CD4-positive, alpha-beta T cell (primary cell): ENCODE data around the gene RERE. TPM values are rescaled to one million over a fixed set of nuclear protein-coding genes. Genes with fewer than 3 reads are reported as not detected.

Experiments used
- ATAC-seq: fragments of 200-7000 bp; cut with Tn5 transposase; one replicate; pipeline ENCODE4 v1.10.0; 2022; ENCODE audit warnings: mild to moderate bottlenecking; ENCODE audit not compliant: poor library complexity
- CTCF ChIA-PET: fragments of 350-600 bp; sonication (Branson Sonifier 250); formaldehyde crosslinking; loops from one replicate; lab custom pipeline; 2021; ENCODE audit warnings: antibody characterized with exemption, inconsistent platforms; lab: Charles Lee
- POLR2A ChIA-PET: fragments of 350-600 bp; sonication (Branson Sonifier 250); formaldehyde crosslinking; loops from one replicate; lab custom pipeline; 2021; ENCODE audit warnings: antibody characterized with exemption, inconsistent platforms; lab: Charles Lee
- DNase-seq, 14 experiments: peaks; one replicate each; pipeline ENCODE4 v3.0.0-alpha.2; 2013 to 2020; ENCODE audit warnings: mixed read lengths in 2 of 14
- H3K27ac ChIP-seq, 2 donors: one replicate each; pipeline versions ENCODE4 v1.5.1 to v1.7.0; 2013; ENCODE audit warnings: low read length in 2 of 2, low read depth in 1 of 2, mild to moderate bottlenecking in 1 of 2
- H3K27me3 ChIP-seq, 2 experiments: 1 replicate in 1 of 2; 2 replicates in 1 of 2; pipeline versions ENCODE4 v1.6.1 to v1.7.0; 2013; ENCODE audit warnings: low read length in 2 of 2, control low read depth in 1 of 2, mild to moderate bottlenecking in 1 of 2, moderate library complexity in 1 of 2; ENCODE audit not compliant: insufficient read depth in 2 of 2, control insufficient read depth in 1 of 2
- H3K36me3 ChIP-seq: one replicate; pipeline ENCODE4 v1.6.1; 2013; ENCODE audit warnings: low read length, control low read depth; ENCODE audit not compliant: insufficient read depth
- H3K4me1 ChIP-seq: one replicate; pipeline ENCODE4 v1.6.1; 2013; ENCODE audit warnings: low read length, control low read depth; ENCODE audit not compliant: insufficient read depth
- H3K4me3 ChIP-seq: one replicate; pipeline ENCODE4 v1.5.1; 2013; ENCODE audit warnings: mild to moderate bottlenecking, low read length, moderate library complexity
- H3K9me3 ChIP-seq, 2 experiments: 1 replicate in 1 of 2; 2 replicates in 1 of 2; pipeline versions ENCODE4 v1.6.1 to v1.7.0; 2013; ENCODE audit warnings: low read length in 2 of 2, mild to moderate bottlenecking in 2 of 2, control low read depth in 1 of 2, moderate library complexity in 1 of 2; ENCODE audit not compliant: control insufficient read depth in 1 of 2, insufficient read depth in 1 of 2
- H3K27ac Mint-ChIP-seq: one replicate; pipeline ENCODE4 v1.8.0; 2020; ENCODE audit warnings: mixed read lengths
- H3K27me3 Mint-ChIP-seq: one replicate; pipeline ENCODE4 v1.8.0; 2021; ENCODE audit warnings: mixed read lengths
- H3K36me3 Mint-ChIP-seq: one replicate; pipeline ENCODE4 v1.8.0; 2021; ENCODE audit warnings: low read depth, mixed read lengths
- H3K4me1 Mint-ChIP-seq: one replicate; pipeline ENCODE4 v1.8.0; 2021; ENCODE audit warnings: low read depth, mixed read lengths
- H3K4me3 Mint-ChIP-seq: one replicate; pipeline ENCODE4 v1.8.0; 2020; ENCODE audit warnings: mild to moderate bottlenecking, mixed read lengths
- H3K9me3 Mint-ChIP-seq: one replicate; pipeline ENCODE4 v1.8.0; 2020; ENCODE audit warnings: mixed read lengths
- intact Hi-C, 2 experiments: fragments of 100-400 bp; cut with DNase I in 1 of 2; cut with micrococcal nuclease in 1 of 2; formaldehyde crosslinking; loops; one replicate each; pipeline versions ENCODE4 v1.15.1 to v1.9.0; 2023 to 2025; cut with DNase I, micrococcal nuclease
- total RNA-seq, 174 experiments: library from RNA in 2 of 174; stranded (reverse) in 2 of 174; gene quantifications; one replicate each; pipeline ENCODE4 v1.2.3 and lab custom pipeline; 2021 to 2026
- TF ChIP-seq, protein P1 (sequence below): fragments of 200-600 bp; IDR thresholded peaks from one replicate; pipeline ENCODE4 v1.8.0; 2022; ENCODE audit warnings: antibody characterized with exemption, mild to moderate bottlenecking

The RERE gene
- total RNA-seq, 2 experiments from 2014 or later = 78.4 to 84.0 TPM

DNA sequence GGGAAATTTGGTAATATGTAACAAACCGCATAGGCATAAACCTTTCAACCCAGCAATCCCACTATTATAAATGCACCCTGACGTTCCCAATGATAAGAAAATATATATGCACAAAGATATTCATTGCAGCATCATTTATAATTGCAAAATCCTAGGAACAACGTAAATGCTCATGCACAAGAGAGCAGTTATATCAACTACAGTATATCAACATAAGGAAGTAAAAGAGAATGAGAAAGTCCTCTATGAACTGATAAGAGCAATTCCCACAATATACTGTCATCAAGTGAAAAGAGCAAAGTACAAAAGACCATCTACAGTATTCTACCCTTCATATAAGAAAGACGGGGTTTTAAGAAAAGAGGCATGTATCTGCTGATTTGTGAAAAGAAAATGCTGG, 269.6 kb downstream of the RERE start:
- ChIA-PET POLR2A (no interaction called here), CTCF (no interaction called here)
- ATAC-seq (no peak), DNase-seq (no peak)
- Mint-ChIP-seq H3K27ac (no peak overlapping the region), H3K9me3 (no peaks in the 10 kb centered on the region), H3K4me3 (no peak overlapping the region), H3K36me3 (peaks cover 14% of the 10 kb centered on the region), H3K27me3 (no peaks in the 10 kb centered on the region), H3K4me1 (peaks cover 14% of the 10 kb centered on the region)
- TF ChIP-seq, protein P1, sequence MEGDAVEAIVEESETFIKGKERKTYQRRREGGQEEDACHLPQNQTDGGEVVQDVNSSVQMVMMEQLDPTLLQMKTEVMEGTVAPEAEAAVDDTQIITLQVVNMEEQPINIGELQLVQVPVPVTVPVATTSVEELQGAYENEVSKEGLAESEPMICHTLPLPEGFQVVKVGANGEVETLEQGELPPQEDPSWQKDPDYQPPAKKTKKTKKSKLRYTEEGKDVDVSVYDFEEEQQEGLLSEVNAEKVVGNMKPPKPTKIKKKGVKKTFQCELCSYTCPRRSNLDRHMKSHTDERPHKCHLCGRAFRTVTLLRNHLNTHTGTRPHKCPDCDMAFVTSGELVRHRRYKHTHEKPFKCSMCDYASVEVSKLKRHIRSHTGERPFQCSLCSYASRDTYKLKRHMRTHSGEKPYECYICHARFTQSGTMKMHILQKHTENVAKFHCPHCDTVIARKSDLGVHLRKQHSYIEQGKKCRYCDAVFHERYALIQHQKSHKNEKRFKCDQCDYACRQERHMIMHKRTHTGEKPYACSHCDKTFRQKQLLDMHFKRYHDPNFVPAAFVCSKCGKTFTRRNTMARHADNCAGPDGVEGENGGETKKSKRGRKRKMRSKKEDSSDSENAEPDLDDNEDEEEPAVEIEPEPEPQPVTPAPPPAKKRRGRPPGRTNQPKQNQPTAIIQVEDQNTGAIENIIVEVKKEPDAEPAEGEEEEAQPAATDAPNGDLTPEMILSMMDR = no peak
- Histone ChIP-seq H3K27me3 (no peaks in the 10 kb centered on the region), H3K27ac (no peak overlapping the region), H3K36me3 (no peaks in the 10 kb centered on the region), H3K4me3 (no peak overlapping the region), H3K9me3 (no peaks in the 10 kb centered on the region), H3K4me1 (peaks cover 4% of the 10 kb centered on the region)
- intact Hi-C loops = no loop called here

GRCh38 chr1:8545078-8545477, 272.4 kb downstream of the RERE start:
- Mint-ChIP-seq H3K36me3 (peaks cover 17% of the 10 kb centered on the region), H3K9me3 (no peaks in the 10 kb centered on the region), H3K27me3 (no peaks in the 10 kb centered on the region), H3K4me3 (no peak overlapping the region), H3K27ac (no peak overlapping the region), H3K4me1 (no peaks in the 10 kb centered on the region)
- DNase-seq (peak in 2 of 14 experiments; percentile 24 to 39), ATAC-seq (no peak)
- TF ChIP-seq, protein P1 = no peak
- Histone ChIP-seq H3K36me3 (peaks cover 4% of the 10 kb centered on the region), H3K4me3 (no peak overlapping the region), H3K4me1 (no peaks in the 10 kb centered on the region), H3K27ac (no peak overlapping the region), H3K9me3 (no peaks in the 10 kb centered on the region), H3K27me3 (no peaks in the 10 kb centered on the region)
- ChIA-PET POLR2A (no interaction called here), CTCF (no interaction called here)
- intact Hi-C loops = no loop called here

DNA sequence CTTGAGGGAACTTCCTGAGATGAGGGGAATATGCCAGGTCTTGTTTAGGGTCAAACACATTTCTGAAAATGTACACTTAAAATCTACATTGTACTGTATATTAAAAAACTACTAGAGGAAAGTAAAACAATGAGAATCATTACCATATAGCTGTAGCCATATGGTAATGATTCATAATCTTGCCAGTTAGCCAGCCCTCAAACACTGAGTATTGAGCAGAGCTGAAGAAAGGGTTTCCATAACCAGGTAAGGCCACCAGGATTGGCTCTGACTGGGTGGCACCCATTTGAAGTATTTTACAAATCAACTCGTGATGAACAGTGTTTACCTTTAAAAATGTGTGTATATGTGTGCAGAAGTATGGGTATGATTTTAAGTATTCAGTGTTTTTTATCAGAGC, 272.8 kb downstream of the RERE start:
- Histone ChIP-seq H3K9me3 (no peaks in the 10 kb centered on the region), H3K4me3 (no peak overlapping the region), H3K27me3 (no peaks in the 10 kb centered on the region), H3K36me3 (peaks cover 4% of the 10 kb centered on the region), H3K4me1 (no peaks in the 10 kb centered on the region), H3K27ac (no peak overlapping the region)
- DNase-seq = no peak
- CTCF ChIA-PET = no interaction called here
- Mint-ChIP-seq H3K27ac (no peak overlapping the region), H3K27me3 (no peaks in the 10 kb centered on the region), H3K4me3 (no peak overlapping the region), H3K9me3 (no peaks in the 10 kb centered on the region), H3K4me1 (peaks cover 2% of the 10 kb centered on the region), H3K36me3 (peaks cover 17% of the 10 kb centered on the region)
- ATAC-seq = no peak
- POLR2A ChIA-PET = no interaction called here
- intact Hi-C loops = no loop called here
- TF ChIP-seq, protein P1 = no peak
